Stimulated activated CD8-positive, alpha-beta memory T cell treated with anti-CD3 and anti-CD28 coated beads, Interleukin-7, amount 100 ng/mL, for 4 hours (primary cell): ENCODE data around the gene FNDC3B.
A peak's percentile ranks its signal among the peaks of the same experiment; 100 is the strongest.

Experiments
- DNase-seq, 2 donors: peaks; one replicate each; pipeline ENCODE4 v3.0.0-alpha.2; 2020; ENCODE audit warnings: low read depth in 2 of 2

The FNDC3B gene

GRCh38 chr3:172310428-172310760, 271.0 kb downstream of the FNDC3B start:
- no peak for DNase-seq

- no peak for DNase-seq
Observed at GRCh38 chr3:172311217-172311616, 271.8 kb downstream of the FNDC3B start.

GRCh38 chr3:172312001-172312400, 272.6 kb downstream of the FNDC3B start:
- no peak for DNase-seq

- DNase-seq, result no peak
Observed at GRCh38 chr3:172312711-172313110, 273.3 kb downstream of the FNDC3B start.

GRCh38 chr3:172313671-172314070, 274.3 kb downstream of the FNDC3B start:
- DNase-seq, result no peak

- no peak for DNase-seq
Observed at GRCh38 chr3:172314591-172315160, 275.3 kb downstream of the FNDC3B start.

- no peak for DNase-seq
Observed at GRCh38 chr3:172315401-172316091, 276.2 kb downstream of the FNDC3B start.

- no peak for DNase-seq
Observed at GRCh38 chr3:172316758-172317157, 277.4 kb downstream of the FNDC3B start.

GRCh38 chr3:172317481-172317880, 278.1 kb downstream of the FNDC3B start:
- DNase-seq, result no peak

- no peak for DNase-seq
Observed at GRCh38 chr3:172317984-172318383, 278.6 kb downstream of the FNDC3B start.

GRCh38 chr3:172319595-172319994, 280.2 kb downstream of the FNDC3B start:
- no peak for DNase-seq

- no peak for DNase-seq
Observed at GRCh38 chr3:172320468-172320867, 281.1 kb downstream of the FNDC3B start.

GRCh38 chr3:172321035-172321434, 281.7 kb downstream of the FNDC3B start:
- DNase-seq, result no peak

- DNase-seq, result no peak
Observed at GRCh38 chr3:172323894-172324610, 284.7 kb downstream of the FNDC3B start.

GRCh38 chr3:172324611-172325203, 285.3 kb downstream of the FNDC3B start:
- no peak for DNase-seq

GRCh38 chr3:172325461-172325860, 286.1 kb downstream of the FNDC3B start:
- no peak for DNase-seq

GRCh38 chr3:172326993-172327392, 287.6 kb downstream of the FNDC3B start:
- no peak for DNase-seq

GRCh38 chr3:172328282-172328681, 288.9 kb downstream of the FNDC3B start:
- no peak for DNase-seq

GRCh38 chr3:172329070-172329469, 289.7 kb downstream of the FNDC3B start:
- DNase-seq, result no peak

GRCh38 chr3:172330413-172330812, 291.0 kb downstream of the FNDC3B start:
- no peak for DNase-seq

GRCh38 chr3:172332256-172333041, 293.1 kb downstream of the FNDC3B start:
- peak; percentile 28 to 45 for DNase-seq

GRCh38 chr3:172333042-172333377, 293.6 kb downstream of the FNDC3B start:
- DNase-seq, result no peak
